GM18861 (cell line): ENCODE results near the gene TMEM132C.

Source experiments
- ATAC-seq: cut with Tn5 transposase; IDR thresholded peaks from one replicate; pipeline ENCODE4 v1.9.1; 2021; ENCODE audit not compliant: unreplicated experiment

TMEM132C gene

DNA sequence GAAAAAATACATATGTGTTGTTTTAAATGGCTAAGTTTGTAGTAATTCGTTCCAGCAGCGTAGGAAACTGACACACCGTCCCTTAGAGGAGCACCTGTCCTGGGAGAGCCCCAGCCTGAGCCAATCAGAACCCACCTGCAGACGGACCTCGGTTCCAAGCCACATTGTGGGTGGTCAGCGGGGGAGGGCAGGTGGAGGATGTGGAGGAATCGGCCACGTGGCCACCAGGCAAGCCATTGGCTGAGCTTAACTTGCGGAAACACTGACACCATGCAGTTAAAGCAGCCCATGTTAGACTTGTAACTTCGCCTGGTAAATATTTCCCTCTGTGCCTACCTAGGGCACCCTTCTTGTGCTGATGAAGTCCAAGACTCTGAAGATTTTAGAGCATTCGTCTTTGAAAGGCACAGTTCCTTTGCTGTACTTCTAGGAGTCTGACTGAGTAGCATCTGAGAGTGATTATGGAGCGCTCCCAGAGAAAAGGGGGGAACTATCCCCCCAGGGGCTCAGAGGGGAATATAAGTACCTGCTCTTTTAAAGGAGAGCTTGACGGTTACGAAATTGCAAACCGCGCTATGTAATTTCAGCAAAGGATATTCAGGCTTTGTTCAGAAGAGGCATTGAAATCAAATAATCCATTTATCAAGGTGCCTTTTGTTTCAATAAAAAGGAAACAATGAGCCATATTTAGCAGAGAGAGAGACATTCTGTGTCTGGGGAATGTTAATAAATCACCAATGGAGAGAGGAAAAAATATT, 135.7 kb downstream of the TMEM132C start:
- ATAC-seq = no peak

DNA sequence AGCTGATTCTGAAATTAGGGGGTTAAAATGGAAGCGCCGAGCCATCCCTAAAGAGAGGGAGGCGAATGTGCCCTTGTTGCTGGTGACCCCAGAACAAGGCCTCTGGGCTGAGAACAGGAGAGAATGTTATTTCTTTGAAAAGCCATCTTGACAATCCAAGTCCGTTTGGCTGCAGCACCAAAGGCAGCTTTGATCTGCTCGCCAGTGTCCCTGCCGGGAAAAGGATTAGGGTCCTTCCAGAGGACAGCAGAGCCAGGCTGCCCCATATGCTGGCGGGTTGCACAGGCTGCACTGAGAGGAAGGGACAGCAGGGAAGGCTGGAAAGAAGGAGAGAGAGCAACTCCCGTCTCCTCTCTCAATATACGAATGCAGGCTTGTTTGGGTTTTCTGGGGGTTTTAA, 141.7 kb downstream of the TMEM132C start:
- ATAC-seq = no peak

DNA sequence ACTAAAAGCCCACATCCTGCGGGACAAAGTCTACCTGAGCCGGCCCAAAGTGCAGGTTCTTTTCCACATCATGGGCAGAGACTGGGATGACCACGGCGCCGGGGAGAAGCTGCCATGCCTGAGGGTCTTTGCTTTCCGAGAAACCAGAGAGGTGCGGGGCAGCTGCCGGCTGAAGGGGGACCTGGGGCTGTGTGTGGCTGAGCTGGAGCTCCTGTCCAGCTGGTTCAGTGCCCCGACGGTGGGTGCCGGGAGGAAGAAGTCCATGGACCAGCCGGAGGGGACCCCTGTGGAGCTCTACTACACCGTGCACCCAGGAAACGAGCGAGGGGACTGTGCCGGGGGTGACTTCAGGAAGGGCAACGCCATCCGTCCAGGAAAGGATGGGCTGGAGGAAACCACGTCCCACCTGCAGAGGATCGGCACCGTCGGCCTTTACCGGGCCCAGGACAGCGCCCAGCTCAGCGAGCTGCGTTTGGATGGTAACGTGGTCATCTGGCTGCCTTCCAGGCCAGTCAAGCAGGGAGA, 148.1 kb downstream of the TMEM132C start:
- ATAC-seq = no peak

DNA sequence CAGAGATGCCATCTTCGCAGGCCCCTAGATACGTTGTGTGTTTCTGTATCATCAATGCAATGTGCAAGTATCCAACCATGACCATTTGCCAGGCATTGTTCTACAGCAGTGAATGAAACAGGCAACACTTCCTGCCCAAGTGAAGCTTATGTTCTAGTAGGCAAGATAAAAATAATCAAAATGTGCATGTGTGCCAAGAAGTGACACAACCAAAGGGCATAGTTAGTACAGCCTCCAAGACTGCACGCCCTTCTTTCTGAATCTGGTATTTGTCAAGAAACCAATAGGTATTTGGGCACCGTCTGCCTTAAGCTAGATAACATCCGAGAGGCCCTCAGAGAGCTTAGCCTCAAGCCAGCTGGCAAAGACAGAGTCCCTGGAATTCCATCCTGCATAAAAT, 152.0 kb downstream of the TMEM132C start:
- no peak for ATAC-seq

DNA sequence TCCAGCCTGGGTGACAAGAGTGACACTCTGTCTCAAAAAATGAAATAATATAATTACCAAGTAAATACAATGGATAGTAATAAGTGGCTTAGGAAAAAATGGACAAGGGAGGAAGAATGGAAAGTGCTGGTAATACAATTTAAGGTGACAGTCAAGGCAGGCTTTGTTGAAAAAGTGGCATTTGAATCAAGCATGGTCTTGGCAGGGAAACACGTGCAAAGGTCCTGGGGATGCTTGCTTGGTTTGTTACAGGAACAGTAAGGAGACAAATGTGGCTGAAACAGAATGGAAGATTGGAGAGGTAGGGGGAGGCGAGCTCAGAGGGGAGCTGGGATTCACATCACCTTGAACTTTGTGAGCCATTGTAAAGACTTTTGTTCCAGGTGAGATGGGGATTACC, 153.2 kb downstream of the TMEM132C start:
- ATAC-seq = no peak

DNA sequence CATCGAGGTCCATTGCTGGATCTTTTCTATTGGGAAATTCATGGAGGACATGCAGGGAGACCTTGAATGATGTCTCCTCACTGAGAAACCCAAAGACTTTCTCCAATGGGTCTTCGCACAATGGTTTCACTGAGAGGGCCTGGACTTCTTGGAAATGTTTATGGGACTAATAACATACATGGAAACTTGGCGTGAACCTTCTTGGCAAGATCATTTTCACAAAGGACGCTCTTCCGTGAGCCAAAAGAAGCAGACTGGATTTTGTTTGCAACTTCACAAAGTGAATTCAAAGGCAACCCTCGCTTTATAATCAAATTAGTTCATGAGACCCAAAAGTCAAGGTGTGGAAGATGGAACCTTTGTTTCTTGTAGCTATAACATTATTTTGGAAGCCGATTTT, 154.4 kb downstream of the TMEM132C start:
- no peak for ATAC-seq

DNA sequence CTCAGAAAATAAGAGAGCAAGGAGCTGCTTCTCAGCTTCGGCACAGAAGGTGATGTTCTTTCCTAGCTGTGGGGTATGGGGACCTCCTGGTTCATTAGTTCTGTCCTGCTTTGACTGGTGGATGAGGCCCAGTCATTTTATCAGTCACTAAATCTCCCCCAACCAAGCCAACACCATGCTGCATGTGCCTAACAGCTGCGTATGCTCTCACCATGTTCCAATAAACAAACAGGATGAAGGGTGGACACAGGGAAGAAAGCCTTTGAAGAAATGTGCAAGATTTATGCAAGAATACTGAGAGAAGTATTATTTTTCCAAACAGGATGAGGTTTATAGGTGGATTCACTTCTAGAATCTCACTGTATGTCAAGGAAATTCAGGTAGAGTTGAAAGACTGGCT, 156.2 kb downstream of the TMEM132C start:
- no peak for ATAC-seq

DNA sequence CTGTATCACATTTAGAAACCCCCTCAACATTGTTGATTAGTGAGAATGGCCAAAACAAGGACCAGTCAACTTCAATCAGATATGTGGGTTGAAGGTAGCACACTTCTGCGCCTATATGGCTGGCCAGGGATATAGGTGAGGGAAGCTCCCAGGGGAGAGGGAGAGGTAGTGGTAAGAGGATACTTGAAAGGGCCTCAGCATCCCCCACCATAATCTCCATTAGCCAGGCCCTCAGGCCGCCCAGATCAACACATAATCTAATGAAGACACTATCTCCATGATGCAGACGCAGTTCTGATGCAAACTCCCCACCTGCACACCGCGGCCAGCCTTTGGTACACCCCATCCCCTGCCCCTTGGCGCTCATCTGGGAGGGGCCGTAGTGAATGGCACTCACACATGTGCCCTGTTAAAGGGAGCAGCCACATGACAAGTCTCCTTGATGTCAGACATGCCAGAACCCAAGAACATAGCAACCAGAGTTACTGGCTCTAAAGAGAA, 158.0 kb downstream of the TMEM132C start:
- ATAC-seq = no peak

DNA sequence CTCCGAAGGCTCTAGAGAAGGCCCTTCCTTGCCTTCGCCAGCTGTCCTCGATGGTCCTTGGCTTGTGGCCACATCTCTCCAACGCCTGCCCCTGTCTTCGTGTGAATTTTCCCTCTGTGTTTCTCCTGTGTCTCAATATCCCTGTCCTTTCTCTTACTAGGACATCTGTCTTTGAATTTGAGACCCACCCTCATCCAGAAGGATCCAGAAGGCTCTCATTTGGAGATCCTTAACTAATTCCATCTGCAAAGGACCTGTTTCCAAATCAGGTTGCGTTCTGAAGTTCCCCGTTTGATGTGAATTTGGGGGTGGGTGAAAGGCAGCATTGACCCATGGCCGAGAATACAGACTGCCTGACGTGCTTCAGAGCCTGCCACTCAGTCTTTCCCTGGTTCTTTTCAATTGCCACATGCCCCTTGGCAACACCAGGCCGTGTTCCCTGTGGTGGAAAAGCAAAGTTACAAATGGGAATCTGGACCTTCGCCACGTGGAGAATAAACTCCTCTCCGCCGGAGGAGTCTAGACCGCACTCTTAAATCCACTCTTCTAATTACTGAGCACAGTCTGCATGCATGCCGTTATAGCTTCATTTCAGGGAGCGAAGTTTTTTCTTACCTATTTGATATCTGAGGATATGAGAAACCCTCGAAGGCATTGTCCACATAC, 158.8 kb downstream of the TMEM132C start:
- ATAC-seq = no peak

DNA sequence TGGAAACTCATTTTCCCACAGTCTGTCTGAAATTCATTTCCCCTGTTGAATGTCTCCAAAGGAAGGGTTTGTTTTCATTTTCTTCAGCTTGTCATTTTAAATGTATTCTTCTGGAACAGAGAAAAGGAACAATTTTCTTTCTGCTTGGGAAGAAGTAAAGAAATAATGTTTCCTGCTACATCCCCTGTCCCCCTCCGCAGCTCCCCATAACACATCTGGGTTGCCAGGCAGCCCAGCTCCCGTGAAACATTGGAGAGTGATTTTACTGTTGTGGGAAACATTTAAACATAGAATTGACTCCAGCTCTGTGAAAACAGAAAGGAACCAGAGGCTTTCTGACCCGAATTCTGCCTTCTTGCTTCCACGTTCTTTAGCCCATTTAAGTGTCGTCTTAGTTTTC, 159.5 kb downstream of the TMEM132C start:
- ATAC-seq = no peak

DNA sequence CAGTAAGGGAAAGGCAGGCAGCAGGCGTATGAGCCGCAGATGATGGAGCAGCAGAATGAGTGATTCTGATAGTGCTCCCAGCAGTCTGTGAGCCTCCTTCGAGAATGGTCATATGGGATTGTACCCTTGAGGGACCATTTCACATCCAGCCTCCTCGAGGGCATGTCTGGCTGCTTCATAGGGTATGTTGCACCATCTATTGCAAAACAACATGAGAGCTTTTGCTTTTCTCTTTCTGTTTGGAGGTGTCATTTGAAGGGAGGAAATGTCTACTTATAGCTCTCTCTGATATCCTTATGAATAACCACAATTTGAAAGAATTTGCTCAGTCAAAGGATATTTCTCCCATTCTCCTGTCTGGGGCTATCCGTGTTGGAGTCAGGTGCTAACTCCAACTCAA, 172.8 kb downstream of the TMEM132C start:
- ATAC-seq = no peak

DNA sequence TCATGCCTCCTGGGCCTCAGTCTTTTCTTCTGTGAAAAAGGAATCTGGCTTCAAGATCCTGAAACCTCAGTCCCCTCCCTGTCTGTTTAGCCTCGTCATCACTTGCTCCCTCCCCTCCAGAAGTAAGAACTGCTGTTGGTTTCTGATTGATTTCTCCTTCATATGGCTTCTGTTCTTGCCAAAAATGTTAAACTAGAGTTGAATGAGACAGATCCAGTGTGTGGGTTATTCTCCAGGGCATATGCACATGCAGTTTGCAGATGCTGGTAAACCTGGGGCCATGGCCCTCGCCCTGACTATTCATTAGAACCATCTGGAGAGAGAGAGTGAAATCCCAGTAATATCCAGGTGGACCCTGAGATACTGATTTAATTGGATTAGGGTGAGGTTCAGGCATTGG, 175.1 kb downstream of the TMEM132C start:
- ATAC-seq = no peak

DNA sequence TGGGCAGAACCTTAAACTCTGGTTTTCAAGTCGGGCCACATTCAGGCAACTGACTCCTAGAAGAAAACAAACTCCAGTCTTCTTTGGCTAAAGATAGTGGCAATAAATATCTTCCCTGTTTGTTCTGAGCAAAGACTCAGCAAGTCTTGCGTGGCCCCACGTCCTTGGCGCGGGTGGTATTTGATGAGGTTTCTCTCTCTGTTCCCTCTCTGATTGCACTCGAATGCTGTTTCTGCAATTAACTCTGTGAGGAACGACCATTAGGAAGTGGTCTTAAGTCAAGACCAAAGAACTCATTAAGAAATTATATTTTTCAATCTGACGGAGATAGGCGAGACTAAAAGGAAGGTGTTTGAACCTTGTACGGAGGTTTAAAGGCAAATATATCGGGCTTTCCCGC, 177.6 kb downstream of the TMEM132C start:
- ATAC-seq = no peak

DNA sequence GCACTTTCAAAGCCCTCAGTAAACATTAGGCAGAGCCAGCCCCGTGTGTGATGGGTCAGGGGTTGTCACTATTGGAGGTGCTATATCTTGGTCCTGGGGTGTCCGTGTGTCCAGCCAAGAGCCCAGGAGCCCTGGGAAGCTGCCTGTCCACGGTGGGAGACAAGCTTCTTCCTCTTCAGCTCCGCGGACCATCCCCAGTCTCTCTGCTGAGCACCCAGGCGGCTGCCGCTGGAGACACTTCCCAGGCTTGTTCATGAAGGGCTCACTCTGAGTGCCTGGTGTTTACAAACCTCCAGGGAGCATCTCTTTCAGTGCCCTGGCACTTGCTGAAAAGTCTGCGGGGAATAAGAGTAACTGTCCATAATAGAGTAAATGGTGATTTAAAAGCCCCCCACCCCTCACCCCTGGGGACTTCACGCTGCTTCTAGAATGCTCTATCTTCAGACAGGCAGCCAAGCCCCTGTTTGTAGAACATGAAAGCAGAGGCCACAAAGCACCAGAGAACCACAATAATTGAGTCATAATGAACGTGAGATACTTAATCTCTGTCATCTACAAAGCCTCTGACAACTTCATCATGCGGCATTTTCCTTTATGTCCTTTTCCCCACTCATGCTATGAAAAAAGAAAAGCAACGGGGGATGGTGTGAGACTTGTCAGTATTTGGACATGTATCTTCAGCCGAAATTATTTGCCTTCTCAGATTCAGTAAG, 178.6 kb downstream of the TMEM132C start:
- ATAC-seq = no peak

DNA sequence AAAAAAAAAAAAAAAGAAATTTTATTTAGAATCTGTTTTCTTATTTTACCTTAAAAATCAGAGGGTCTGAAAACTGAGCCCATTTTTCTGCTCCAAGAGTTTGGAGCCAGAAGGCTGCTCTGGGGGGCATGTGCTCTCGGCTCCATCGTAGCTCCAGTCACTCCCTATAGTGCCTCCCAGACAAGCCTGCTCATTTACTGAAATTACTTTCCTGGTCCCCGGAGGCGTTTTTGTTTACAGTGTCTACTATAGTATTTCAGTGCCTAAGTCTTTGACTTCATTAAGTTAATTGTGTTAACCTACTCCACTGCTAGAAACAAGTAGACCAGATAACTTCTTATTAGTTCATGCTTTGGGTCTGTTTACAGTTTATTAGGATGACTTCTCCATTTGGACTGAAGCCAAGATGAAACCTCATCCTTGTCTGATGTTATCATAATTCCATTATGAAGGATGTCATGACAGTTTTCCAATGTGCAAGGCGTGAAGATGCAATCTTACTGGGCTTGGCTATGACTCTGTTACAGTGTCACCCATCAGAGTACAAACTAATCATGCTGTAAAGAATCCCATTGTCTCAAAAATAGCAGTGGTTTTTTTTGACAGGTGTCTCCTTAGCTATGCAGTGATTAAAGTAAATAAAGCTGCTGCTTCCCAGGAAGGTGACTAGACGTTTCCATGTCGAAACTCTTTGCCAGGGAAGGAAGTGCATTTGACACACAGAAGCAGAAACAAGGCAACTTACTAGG, 182.3 kb downstream of the TMEM132C start:
- no peak for ATAC-seq

DNA sequence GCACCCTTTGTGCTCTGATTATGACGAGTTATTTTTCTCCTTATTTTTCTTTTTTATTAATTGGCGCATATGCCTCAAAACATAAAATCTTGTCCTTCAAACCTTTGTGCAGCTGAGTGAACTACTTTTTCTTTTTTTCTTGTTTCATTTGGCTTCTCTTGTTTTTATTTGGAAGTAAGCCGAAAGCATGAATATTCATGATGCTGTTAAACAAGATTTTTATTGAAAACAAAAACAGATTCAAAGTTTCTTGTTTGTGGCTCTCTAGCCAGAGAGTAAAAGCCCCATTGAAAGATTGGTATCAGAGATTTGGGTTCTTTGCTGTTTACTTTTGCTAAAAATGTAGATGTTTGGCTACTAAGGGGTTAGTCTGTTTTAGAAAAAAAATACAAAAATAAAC, 183.8 kb downstream of the TMEM132C start:
- ATAC-seq = no peak

DNA sequence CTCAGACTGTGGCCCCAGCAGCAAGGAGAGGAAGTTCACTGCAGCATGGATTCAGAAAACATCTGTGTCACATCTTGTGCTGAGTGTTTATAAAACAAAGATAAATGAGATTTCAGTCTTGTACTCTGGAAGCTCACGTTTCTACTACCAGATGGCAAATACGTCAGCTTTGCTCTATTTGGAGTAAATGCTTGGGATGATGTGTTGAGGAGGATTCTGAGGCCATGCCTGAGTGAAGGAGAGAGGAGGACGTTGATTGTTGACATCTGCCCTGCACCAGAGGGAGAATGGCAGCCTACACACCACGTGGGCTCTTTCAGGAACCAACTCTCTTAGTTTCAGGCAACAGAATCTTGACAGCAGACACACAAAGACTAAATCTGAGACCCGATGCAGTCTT, 188.9 kb downstream of the TMEM132C start:
- ATAC-seq = no peak

DNA sequence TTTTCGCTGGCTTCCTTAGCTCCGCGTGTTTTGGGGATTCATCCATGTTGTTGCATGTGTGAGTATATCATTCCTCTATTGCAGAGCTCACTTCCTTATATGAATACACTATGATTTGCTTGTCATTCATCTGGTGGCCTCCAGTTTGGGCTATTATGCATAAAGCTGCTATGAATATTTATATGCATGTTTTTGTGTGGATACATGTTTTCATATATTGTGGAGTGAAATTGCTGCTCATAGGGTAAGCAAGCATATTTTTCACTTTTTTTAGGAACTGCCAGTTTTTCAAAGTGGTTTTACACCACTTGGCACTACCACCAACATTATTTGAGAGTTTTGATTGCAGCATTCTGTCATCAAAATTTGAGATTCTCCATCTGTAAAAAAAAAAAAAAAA, 190.0 kb downstream of the TMEM132C start:
- no peak for ATAC-seq

DNA sequence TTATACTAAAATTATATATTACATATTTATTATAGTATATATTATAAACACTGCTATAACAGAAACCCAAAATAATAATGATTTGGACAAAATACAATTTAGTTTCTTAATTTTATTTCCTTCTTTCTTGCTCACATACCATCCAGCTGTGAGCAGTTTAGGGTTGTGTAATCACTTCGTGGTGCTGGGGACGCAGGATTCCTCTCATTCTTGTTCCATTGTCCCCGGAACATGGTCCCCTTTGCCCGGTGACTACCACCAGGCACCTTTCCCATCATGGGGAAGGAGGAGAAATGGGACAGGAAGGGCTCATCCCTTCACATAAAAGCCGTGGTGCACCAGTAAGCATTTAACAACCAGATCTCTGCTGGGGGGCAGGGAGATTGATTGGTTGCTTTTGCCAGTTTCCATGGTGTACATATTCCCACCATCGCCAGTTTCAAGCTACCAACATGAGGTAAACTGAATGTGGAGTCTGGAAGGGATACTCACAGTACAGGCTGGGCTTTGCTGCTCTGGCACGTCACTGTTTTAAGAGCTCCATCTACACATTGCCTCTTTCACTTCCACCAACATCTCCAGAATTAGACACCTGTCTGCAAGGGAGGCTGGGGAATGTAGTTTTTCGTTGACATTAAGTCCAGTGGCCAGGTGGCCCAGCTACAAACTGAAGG, 191.5 kb downstream of the TMEM132C start:
- no peak for ATAC-seq

DNA sequence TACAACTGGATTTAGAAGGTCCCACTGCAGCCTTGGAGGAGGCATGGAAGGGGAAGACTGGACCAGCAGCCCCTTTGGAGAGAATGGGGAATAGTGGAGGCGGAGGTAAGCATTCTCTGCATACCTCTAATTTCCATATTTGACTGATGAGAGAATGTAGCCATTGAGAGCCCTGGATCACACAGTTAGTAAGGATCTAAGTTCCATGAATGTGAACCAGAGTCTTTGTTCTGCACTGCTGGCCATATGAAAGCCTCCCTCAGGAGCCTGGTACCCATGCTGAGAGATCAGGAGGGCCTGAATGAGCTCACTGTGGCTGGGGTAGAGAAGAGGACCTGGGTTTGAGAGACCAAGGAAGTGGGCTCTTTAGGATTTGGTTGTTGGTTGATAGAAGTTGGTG, 192.1 kb downstream of the TMEM132C start:
- ATAC-seq = no peak

DNA sequence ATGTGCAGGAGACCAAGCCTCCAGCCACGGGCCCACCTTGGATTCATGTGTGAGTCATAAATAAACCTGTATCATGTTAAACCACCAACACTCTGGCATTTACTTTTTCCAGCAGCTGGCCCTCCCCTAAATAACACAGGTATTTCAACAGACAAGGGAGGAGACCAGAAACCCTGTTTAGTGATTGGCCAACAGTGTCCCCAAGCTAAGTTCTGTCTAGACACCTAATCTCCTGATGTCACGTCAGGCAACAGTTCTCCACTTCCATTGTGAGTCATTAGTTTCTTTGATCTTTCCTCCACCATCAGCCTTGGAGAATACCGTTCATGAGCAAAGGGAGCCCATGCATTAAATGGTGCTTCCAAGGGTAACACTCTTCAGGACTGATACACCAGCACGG, 196.9 kb downstream of the TMEM132C start:
- no peak for ATAC-seq
